IMR-90 (cell line): ENCODE data around the gene GMPR. TPM values are rescaled to one million over a fixed set of nuclear protein-coding genes. Genes with fewer than 3 reads are reported as not detected.

Experiments used
- ATAC-seq: fragments of 200-7000 bp; cut with Tn5 transposase; 2 replicates; pipeline ENCODE4 v1.9.1; 2020; ENCODE audit warnings: low read depth, mild to moderate bottlenecking, moderate library complexity
- BruUV-seq: library from RNA; stranded (reverse); fragments of 400-500 nt; replicated peaks from 2 replicates; lab custom pipeline; 2021; lab: Mats Ljungman, UMichigan
- CTCF ChIA-PET: fragments of 300-600 bp; formaldehyde crosslinking; extraction: SDS; loops from one replicate; lab custom pipeline; 2021; ENCODE audit warnings: antibody characterized with exemption; lab: Yijun Ruan, JAX
- POLR2A ChIA-PET: fragments of 300-600 bp; sonication (Branson Sonifier 250); formaldehyde crosslinking; loops from one replicate; lab custom pipeline; 2022; ENCODE audit warnings: antibody characterized with exemption; ENCODE audit not compliant: unreplicated experiment; lab: Charles Lee
- DNase-seq: peaks from one replicate; pipeline ENCODE4 v3.0.0; 2013
- H2AFZ ChIP-seq: replicated peaks from 2 replicates; pipeline ENCODE3; 2013; ENCODE audit warnings: low read length, mild to moderate bottlenecking; ENCODE audit not compliant: poor library complexity
- H2AK5ac ChIP-seq: 2 replicates; pipeline ENCODE4 v1.6.1; 2013; ENCODE audit warnings: low read depth, low read length, inconsistent platforms
- H2AK9ac ChIP-seq: replicated peaks from 2 replicates; pipeline ENCODE3; 2013; ENCODE audit warnings: mild to moderate bottlenecking, low read depth, low read length, moderate library complexity; ENCODE audit not compliant: poor library complexity
- H2BK120ac ChIP-seq: 2 replicates; pipeline ENCODE4 v1.6.1; 2013; ENCODE audit warnings: low read depth, low read length, inconsistent platforms
- H2BK15ac ChIP-seq: 3 replicates; pipeline ENCODE4 v1.6.1; 2013; ENCODE audit warnings: low read depth, low read length, inconsistent platforms
- H2BK20ac ChIP-seq: 2 replicates; pipeline ENCODE4 v1.6.1; 2013; ENCODE audit warnings: low read depth, mild to moderate bottlenecking, inconsistent platforms, low read length, moderate library complexity
- H2BK5ac ChIP-seq: 2 replicates; pipeline ENCODE4 v1.6.1; 2013; ENCODE audit warnings: mild to moderate bottlenecking, low read depth, low read length, inconsistent platforms; ENCODE audit not compliant: poor library complexity, severe bottlenecking
- H3K14ac ChIP-seq: replicated peaks from 2 replicates; pipeline ENCODE4 v1.6.1; 2013; ENCODE audit warnings: low read depth, low read length, inconsistent platforms
- H3K18ac ChIP-seq: 2 replicates; pipeline ENCODE4 v1.6.1; 2013; ENCODE audit warnings: low read depth, low read length, control low read depth
- H3K23ac ChIP-seq: 2 replicates; pipeline ENCODE4 v1.6.1; 2013; ENCODE audit warnings: low read depth, low read length, inconsistent platforms
- H3K27ac ChIP-seq: 2 replicates; pipeline ENCODE4 v1.5.1; 2013; ENCODE audit warnings: mild to moderate bottlenecking, control low read depth, low read length; ENCODE audit not compliant: insufficient read depth
- H3K27me3 ChIP-seq: 2 replicates; pipeline ENCODE4 v1.6.1; 2013; ENCODE audit warnings: low read length; ENCODE audit not compliant: control insufficient read depth, insufficient read depth
- H3K36me3 ChIP-seq: 2 replicates; pipeline ENCODE4 v1.6.1; 2013; ENCODE audit warnings: low read length, mixed read lengths; ENCODE audit not compliant: control insufficient read depth, insufficient read depth
- H3K4ac ChIP-seq: 2 replicates; pipeline ENCODE4 v1.6.1; 2013; ENCODE audit warnings: low read depth, low read length, inconsistent platforms
- H3K4me1 ChIP-seq: 2 replicates; pipeline ENCODE4 v1.6.1; 2013; ENCODE audit warnings: low read length, mixed read lengths; ENCODE audit not compliant: control insufficient read depth, insufficient read depth
- H3K4me2 ChIP-seq: 2 replicates; pipeline ENCODE4 v1.6.1; 2013; ENCODE audit warnings: low read depth, mild to moderate bottlenecking, control low read depth, low read length, moderate library complexity
- H3K4me3 ChIP-seq: 2 replicates; pipeline ENCODE4 v1.5.1; 2013; ENCODE audit warnings: low read depth, mild to moderate bottlenecking, control low read depth, low read length, moderate library complexity; ENCODE audit not compliant: insufficient read depth
- H3K56ac ChIP-seq: 2 replicates; pipeline ENCODE4 v1.6.1; 2013; ENCODE audit warnings: low read length, inconsistent platforms; ENCODE audit not compliant: insufficient read depth; ENCODE audit errors: extremely low read depth
- H3K79me1 ChIP-seq, 2 experiments: 2 replicates each; pipeline ENCODE4 v1.6.1; 2013; ENCODE audit warnings: low read length in 2 of 2, inconsistent platforms in 1 of 2, low read depth in 1 of 2
- H3K9ac ChIP-seq: 2 replicates; pipeline ENCODE4 v1.6.1; 2013; ENCODE audit warnings: low read depth, low read length, control low read depth
- H3K9me1 ChIP-seq: 2 replicates; pipeline ENCODE4 v1.6.1; 2013; ENCODE audit warnings: low read length, inconsistent platforms; ENCODE audit not compliant: insufficient read depth
- H3K9me3 ChIP-seq: 2 replicates; pipeline ENCODE4 v1.6.1; 2013; ENCODE audit warnings: low read length; ENCODE audit not compliant: control insufficient read depth, insufficient read depth
- H4K20me1 ChIP-seq: 2 replicates; pipeline ENCODE4 v1.6.1; 2013; ENCODE audit warnings: low read length, inconsistent platforms; ENCODE audit not compliant: insufficient read depth
- H4K5ac ChIP-seq: 2 replicates; pipeline ENCODE4 v1.6.1; 2013; ENCODE audit warnings: mild to moderate bottlenecking, low read depth, low read length, control low read depth
- H4K8ac ChIP-seq, 2 experiments: 2 replicates each; pipeline ENCODE4 v1.6.1; 2013; ENCODE audit warnings: low read depth in 2 of 2, low read length in 2 of 2, control low read depth in 1 of 2, inconsistent platforms in 1 of 2
- H4K91ac ChIP-seq: 2 replicates; pipeline ENCODE4 v1.6.1; 2013; ENCODE audit warnings: low read depth, low read length, inconsistent platforms; ENCODE audit not compliant: insufficient read depth
- CEBPB ChIP-seq: IDR thresholded peaks from 2 replicates; pipeline ENCODE4 v1.6.1; 2012; ENCODE audit warnings: low read depth, low read length, improper control_type of control experiment
- CHD1 ChIP-seq: IDR thresholded peaks from 2 replicates; pipeline ENCODE4 v1.6.1; 2012; ENCODE audit warnings: low read depth, low read length, improper control_type of control experiment
- CTCF ChIP-seq: conservative IDR thresholded peaks from 2 replicates; pipeline ENCODE4 v1.5.1; 2012; ENCODE audit warnings: mild to moderate bottlenecking, low read depth, low read length, improper control_type of control experiment
- ELK1 ChIP-seq: fragments of 150-350 bp; IDR thresholded peaks from 2 replicates; pipeline ENCODE4 v1.6.1; 2016; ENCODE audit warnings: low read depth, mild to moderate bottlenecking, low read length, moderate library complexity, borderline replicate concordance
- FOS ChIP-seq: fragments of 150-350 bp; IDR thresholded peaks from 2 replicates; pipeline ENCODE4 v1.6.1; 2016; ENCODE audit warnings: low read depth, low read length
- MAFK ChIP-seq: IDR thresholded peaks from 2 replicates; pipeline ENCODE4 v1.6.1; 2012; ENCODE audit warnings: low read depth, low read length, improper control_type of control experiment
- MAZ ChIP-seq: IDR thresholded peaks from 2 replicates; pipeline ENCODE4 v1.6.1; 2012; ENCODE audit warnings: low read depth, mild to moderate bottlenecking, low read length, improper control_type of control experiment, moderate library complexity, borderline replicate concordance
- MXI1 ChIP-seq: IDR thresholded peaks from 2 replicates; pipeline ENCODE4 v1.6.1; 2012; ENCODE audit warnings: low read depth, mild to moderate bottlenecking, low read length, moderate library complexity, borderline replicate concordance
- NFE2L2 ChIP-seq: fragments of 150-350 bp; IDR thresholded peaks from 2 replicates; pipeline ENCODE4 v1.6.1; 2016; ENCODE audit warnings: low read depth, mild to moderate bottlenecking, low read length
- POLR2A ChIP-seq: IDR thresholded peaks from 2 replicates; pipeline ENCODE4 v1.6.1; 2012; ENCODE audit warnings: mild to moderate bottlenecking, low read depth, low read length
- RAD21 ChIP-seq: IDR thresholded peaks from 2 replicates; pipeline ENCODE4 v1.6.1; 2012; ENCODE audit warnings: low read length, improper control_type of control experiment
- RCOR1 ChIP-seq: IDR thresholded peaks from 2 replicates; pipeline ENCODE4 v1.6.1; 2012; ENCODE audit warnings: mild to moderate bottlenecking, low read length, improper control_type of control experiment; ENCODE audit not compliant: insufficient replicate concordance
- RFX5 ChIP-seq: IDR thresholded peaks from 2 replicates; pipeline ENCODE4 v1.8.0; 2012; ENCODE audit warnings: low read depth, mild to moderate bottlenecking, low read length, moderate library complexity
- SMC3 ChIP-seq: fragments of 150-350 bp; IDR thresholded peaks from 2 replicates; pipeline ENCODE4 v1.6.1; 2016; ENCODE audit warnings: low read depth, mild to moderate bottlenecking, antibody characterized with exemption, low read length, moderate library complexity
- USF2 ChIP-seq: fragments of 150-350 bp; IDR thresholded peaks from 2 replicates; pipeline ENCODE4 v1.6.1; 2017; ENCODE audit warnings: mild to moderate bottlenecking, antibody characterized with exemption, low read length, low read depth
- WGBS, 2 experiments: methylation state at CpG; one replicate each; pipeline versions ENCODE4 v1.1.5 to v1.1.7; 2013; ENCODE audit warnings: missing lambda C conversion rate in 2 of 2; ENCODE audit not compliant: insufficient read length in 1 of 2; ENCODE audit errors: extremely low coverage in 2 of 2; 5-methylcytosine and 5-hydroxymethylcytosine counted together
- dilution Hi-C: fragments of 300-500 bp; cut with HindIII; formaldehyde crosslinking; loops from one replicate; pipeline ENCODE4 v1.14.3; 2018; ENCODE audit warnings: low sequenced_read_pairs; ENCODE audit not compliant: unreplicated experiment
- in situ Hi-C: fragments of 300-500 bp; cut with MboI; formaldehyde crosslinking; loops from 3 replicates; pipeline ENCODE4 v1.14.3; 2019; ENCODE audit warnings: low sequenced_read_pairs, inconsistent platforms, mixed read lengths
- intact Hi-C: fragments of 100-400 bp; cut with micrococcal nuclease; formaldehyde crosslinking; loops from 2 replicates; pipeline ENCODE4 v1.10.0; 2022
- polyA plus RNA-seq, 3 experiments: library from polyadenylated mRNA; depleted of rRNA; stranded (reverse); fragments of >200 nt; gene quantifications; 2 replicates each; pipeline ENCODE4 v1.2.3, GENCODE V29; 2012; ENCODE audit warnings: low replicate concordance in 1 of 3
- total RNA-seq: library from RNA; depleted of rRNA; stranded (reverse); fragments of >200 nt; gene quantifications from 2 replicates; pipeline ENCODE4 v1.2.3, GENCODE V29; 2012

GMPR gene
- total and polyA plus RNA-seq, 2 of the 4 experiments (the other 2 are of a cell fraction), result 6.3 to 8.6 TPM

- Histone ChIP-seq H3K4me2 (no peak overlapping the region), H3K23ac (no peak overlapping the region), H4K20me1 (no peaks in the 10 kb centered on the region), H3K4ac (no peak overlapping the region), H3K9ac (no peak overlapping the region), H2BK5ac (no peak overlapping the region), H3K27me3 (no peaks in the 10 kb centered on the region; the same call in 1 of the 2 replicates), H3K56ac (no peak overlapping the region), H3K9me1 (peaks cover 4% of the 10 kb centered on the region; the same call in 1 of the 2 replicates), H2BK120ac (no peak overlapping the region), H3K14ac (no peak overlapping the region), H3K4me3 (no peak overlapping the region), H4K5ac (no peak overlapping the region), H2AFZ (no peak overlapping the region), H3K4me1 (no peaks in the 10 kb centered on the region), H3K18ac (no peak overlapping the region), H2BK20ac (no peak overlapping the region), H3K79me1 (no peaks in the 10 kb centered on the region), H3K36me3 (no peaks in the 10 kb centered on the region), H4K91ac (no peak overlapping the region), H3K27ac (no peak overlapping the region), H2AK5ac (no peak overlapping the region), H2BK15ac (no peak overlapping the region), H4K8ac (no peak overlapping the region), H3K9me3 (peaks cover 2% of the 10 kb centered on the region; the same call in 1 of the 2 replicates), H2AK9ac (no peak overlapping the region)
- no TSS peak for BruUV-seq
- POLR2A ChIA-PET, result no interaction called here
- CTCF ChIA-PET, result no interaction called here
- in situ Hi-C loops, result no loop called here
- ATAC-seq (no peak), DNase-seq (no peak)
- dilution Hi-C loops, result no loop called here
- intact Hi-C loops, result no loop called here
- 91% methylated on average over 9 of the region's 23 CpGs; no CpG with 5 or more reads in 1 of the 2 experiments for WGBS, 2 experiments
- TF ChIP-seq CHD1, result no peak
- TF ChIP-seq FOS, result no peak
- TF ChIP-seq MAZ, result no peak
- no peak for TF ChIP-seq USF2
- no peak for TF ChIP-seq RCOR1
- TF ChIP-seq POLR2A, result no peak
- no peak for TF ChIP-seq MAFK
- no peak for TF ChIP-seq SMC3
- TF ChIP-seq CEBPB, result no peak
- no peak for TF ChIP-seq RFX5
- TF ChIP-seq ELK1, result no peak
- TF ChIP-seq CTCF, result no peak
- TF ChIP-seq NFE2L2, result no peak
- TF ChIP-seq RAD21, result no peak
- TF ChIP-seq MXI1, result no peak
These were observed 29.3 kb downstream of the GMPR start for GRCh38 chr6:16267428-16268263.
